ENCODE results near the gene SUSD2. TPM values are rescaled to one million over a fixed set of nuclear protein-coding genes. Genes with fewer than 3 reads are reported as not detected.

The SUSD2 gene
- total and polyA plus RNA-seq, 2 of the 8 experiments (the other 6 are each of a cell fraction or from before 2014, with no cell fraction given): 2.0 to 4.8 TPM

DNA sequence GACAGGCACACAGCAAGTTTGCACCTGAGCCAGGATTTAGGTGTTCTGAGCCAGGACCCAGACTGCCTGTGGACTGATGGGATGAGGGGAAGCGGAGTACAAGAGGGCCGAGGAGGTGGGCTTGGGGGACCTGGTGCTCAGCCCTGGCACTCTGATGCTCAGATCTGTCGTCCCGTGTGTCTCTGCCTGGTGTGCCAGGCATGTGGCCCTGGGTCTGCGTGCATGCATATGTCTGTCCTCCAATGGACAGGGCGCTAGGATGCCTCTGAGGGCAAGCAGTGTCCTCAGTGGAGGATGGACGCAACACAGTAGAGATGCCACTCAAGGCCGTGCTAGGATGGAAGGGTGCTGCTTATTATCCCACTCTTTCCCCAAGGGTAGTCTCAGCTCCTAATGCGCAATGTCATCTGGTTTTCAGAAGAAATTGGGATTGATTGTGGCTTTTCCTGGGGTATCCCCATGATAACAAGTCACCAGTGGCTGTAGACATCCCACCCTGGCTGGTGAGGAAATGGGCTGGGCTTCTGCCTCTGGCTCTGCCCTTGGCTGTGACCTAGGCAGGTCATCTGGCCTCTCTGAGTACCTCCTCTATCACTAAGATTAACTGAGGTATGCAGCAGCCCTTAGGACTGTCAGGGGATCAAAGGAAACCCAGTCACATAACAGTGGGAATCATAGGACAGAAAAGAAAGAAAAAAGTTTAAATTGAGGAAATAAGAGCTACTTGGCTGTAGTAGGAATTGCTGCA is 35.7 kb upstream of the SUSD2 start (continued):
- TF ChIP-seq, protein P1, sequence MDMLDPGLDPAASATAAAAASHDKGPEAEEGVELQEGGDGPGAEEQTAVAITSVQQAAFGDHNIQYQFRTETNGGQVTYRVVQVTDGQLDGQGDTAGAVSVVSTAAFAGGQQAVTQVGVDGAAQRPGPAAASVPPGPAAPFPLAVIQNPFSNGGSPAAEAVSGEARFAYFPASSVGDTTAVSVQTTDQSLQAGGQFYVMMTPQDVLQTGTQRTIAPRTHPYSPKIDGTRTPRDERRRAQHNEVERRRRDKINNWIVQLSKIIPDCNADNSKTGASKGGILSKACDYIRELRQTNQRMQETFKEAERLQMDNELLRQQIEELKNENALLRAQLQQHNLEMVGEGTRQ (IDR thresholded peaks at IDR 0.05; ENCODE audit: low read length): no peak
- TF ChIP-seq CBX8 (IDR thresholded peaks at IDR 0.05; ENCODE audit: borderline replicate concordance, low read depth, low read length) (no peak), GTF2F1 (IDR thresholded peaks at IDR 0.05; ENCODE audit: borderline replicate concordance, low read depth, low read length) (no peak)
